Kidney glomerular epithelial cell (primary cell): ENCODE data around the gene LRRC36.
"Not testable (repeated sequence)": the region's sequence is repeated elsewhere in the genome, so short reads cannot be mapped to it uniquely, and the experiment has no call there.

Experiments
- DNase-seq: peaks from one replicate; lab custom pipeline; 2025; lab: John Stamatoyannopoulos, UW

LRRC36 gene

GRCh38 chr16:67346341-67346740 is 19.7 kb downstream of the LRRC36 start:
- DNase-seq = no peak

GRCh38 chr16:67349172-67349571 is 22.6 kb downstream of the LRRC36 start:
- DNase-seq = no peak

- DNase-seq = no peak
Measured at GRCh38 chr16:67350324-67350723, 23.7 kb downstream of the LRRC36 start.

GRCh38 chr16:67352463-67352862 is 25.8 kb downstream of the LRRC36 start:
- DNase-seq = not testable (repeated sequence)

GRCh38 chr16:67356396-67356795 is 29.8 kb downstream of the LRRC36 start:
- no peak for DNase-seq

- DNase-seq = no peak
Measured at GRCh38 chr16:67357561-67357960, 30.9 kb downstream of the LRRC36 start.

GRCh38 chr16:67359540-67360269 is 33.1 kb downstream of the LRRC36 start:
- not testable (repeated sequence) for DNase-seq

- no peak for DNase-seq
Measured at GRCh38 chr16:67361038-67361437, 34.4 kb downstream of the LRRC36 start.

GRCh38 chr16:67364600-67365235 is 38.1 kb downstream of the LRRC36 start:
- DNase-seq = no peak

GRCh38 chr16:67370661-67371060 is 44.0 kb downstream of the LRRC36 start:
- DNase-seq = no peak

- no peak for DNase-seq
Measured at GRCh38 chr16:67372664-67373063, 46.0 kb downstream of the LRRC36 start.

- DNase-seq = not testable (repeated sequence)
Measured at GRCh38 chr16:67376012-67376411, 49.4 kb downstream of the LRRC36 start.

GRCh38 chr16:67378642-67379041 is 52.0 kb downstream of the LRRC36 start:
- DNase-seq = no peak

GRCh38 chr16:67383284-67383683 is 56.7 kb downstream of the LRRC36 start:
- no peak for DNase-seq

GRCh38 chr16:67384778-67385510 is 58.3 kb downstream of the LRRC36 start:
- DNase-seq = no peak

- no peak for DNase-seq
Measured at GRCh38 chr16:67386861-67387455, 60.3 kb downstream of the LRRC36 start.

- DNase-seq = no peak
Measured at GRCh38 chr16:67387479-67388079, 61.0 kb downstream of the LRRC36 start.

- DNase-seq = no peak
Measured at GRCh38 chr16:67388191-67388590, 61.6 kb downstream of the LRRC36 start.

- no peak for DNase-seq
Measured at GRCh38 chr16:67388591-67388990, 62.0 kb downstream of the LRRC36 start.

- no peak for DNase-seq
Measured at GRCh38 chr16:67389911-67390815, 63.5 kb downstream of the LRRC36 start.

- DNase-seq = no peak
Measured at GRCh38 chr16:67390816-67391423, 64.3 kb downstream of the LRRC36 start.
